Neural progenitor cell (in vitro differentiated cells): ENCODE measurements around the gene SMPD2. TPM values are rescaled to one million over a fixed set of nuclear protein-coding genes. Genes with fewer than 3 reads are reported as not detected.

ENCODE experiments used
- DNase-seq: peaks from one replicate; pipeline ENCODE4 v3.0.0-alpha.2; 2016; ENCODE audit warnings: low spot score
- H2AFZ ChIP-seq: fragments of 200-600 bp; sonication (generic); replicated peaks from 2 replicates; pipeline ENCODE4 v1.6.1; 2016; ENCODE audit warnings: antibody characterized with exemption
- H3F3A ChIP-seq: fragments of 200-600 bp; sonication (generic); 2 replicates; pipeline ENCODE4 v1.6.1; 2016; ENCODE audit warnings: antibody characterized with exemption, low read depth
- H3K27ac ChIP-seq: fragments of 200-600 bp; sonication (generic); 2 replicates; pipeline ENCODE4 v1.5.1; 2016; ENCODE audit warnings: mild to moderate bottlenecking
- H3K27me3 ChIP-seq: fragments of 200-600 bp; sonication (generic); 2 replicates; pipeline ENCODE4 v1.6.1; 2016; ENCODE audit warnings: mild to moderate bottlenecking, moderate library complexity
- H3K36me3 ChIP-seq: fragments of 200-600 bp; sonication (generic); 2 replicates; pipeline ENCODE4 v1.5.1; 2016
- H3K4me1 ChIP-seq: fragments of 200-600 bp; sonication (generic); 2 replicates; pipeline ENCODE4 v1.6.1; 2016; ENCODE audit warnings: mixed run types
- H3K4me2 ChIP-seq: fragments of 200-600 bp; sonication (generic); 2 replicates; pipeline ENCODE4 v1.6.1; 2016
- H3K4me3 ChIP-seq: fragments of 200-600 bp; sonication (generic); 2 replicates; pipeline ENCODE4 v1.5.1; 2016
- H3K79me2 ChIP-seq: fragments of 200-600 bp; sonication (generic); 2 replicates; pipeline ENCODE4 v1.6.1; 2016; ENCODE audit warnings: low read depth
- H3K9ac ChIP-seq: fragments of 200-600 bp; sonication (generic); 2 replicates; pipeline ENCODE4 v1.6.1; 2016
- H3K9me3 ChIP-seq: fragments of 200-600 bp; sonication (generic); 2 replicates; pipeline ENCODE4 v1.5.1; 2016; ENCODE audit warnings: low read depth
- H4K20me1 ChIP-seq: fragments of 200-600 bp; sonication (generic); 2 replicates; pipeline ENCODE4 v1.6.1; 2016; ENCODE audit warnings: low read depth
- H3K27ac Mint-ChIP-seq: 3 replicates; pipeline ENCODE4 v1.8.0; 2021; ENCODE audit warnings: mixed read lengths
- H3K27me3 Mint-ChIP-seq: 2 replicates; pipeline ENCODE4 v1.8.0; 2022; ENCODE audit warnings: low read depth, mild to moderate bottlenecking, inconsistent platforms, moderate library complexity, mixed read lengths; ENCODE audit not compliant: insufficient read depth
- H3K36me3 Mint-ChIP-seq: 3 replicates; pipeline ENCODE4 v1.8.0; 2021; ENCODE audit warnings: mixed read lengths
- H3K4me1 Mint-ChIP-seq: 3 replicates; pipeline ENCODE4 v1.8.0; 2021; ENCODE audit warnings: mixed read lengths
- H3K4me3 Mint-ChIP-seq: 3 replicates; pipeline ENCODE4 v1.8.0; 2021; ENCODE audit warnings: mild to moderate bottlenecking, moderate library complexity, mixed read lengths
- H3K9me3 Mint-ChIP-seq: 3 replicates; pipeline ENCODE4 v1.8.0; 2020; ENCODE audit warnings: mixed read lengths
- CTCF ChIP-seq: fragments of 200-600 bp; sonication (generic); IDR thresholded peaks from 2 replicates; pipeline ENCODE4 v1.5.1; 2017; ENCODE audit warnings: antibody characterized with exemption, mild to moderate bottlenecking
- EZH2 ChIP-seq: fragments of 200-600 bp; sonication (generic); IDR thresholded peaks from 2 replicates; pipeline ENCODE4 v1.6.1; 2017; ENCODE audit warnings: antibody characterized with exemption, mild to moderate bottlenecking, moderate library complexity
- EZH2phosphoT487 ChIP-seq: fragments of 200-600 bp; sonication (generic); IDR thresholded peaks from 2 replicates; pipeline ENCODE4 v1.6.1; 2017; ENCODE audit warnings: antibody characterized with exemption
- total RNA-seq: library from RNA; depleted of rRNA; stranded (reverse); fragments of >200 nt; gene quantifications from 2 replicates; pipeline ENCODE4 v1.2.3, GENCODE V29; 2015; ENCODE audit warnings: low replicate concordance

Gene SMPD2
- total RNA-seq, 1 donor from 2014 or later = 10.3 TPM

DNA sequence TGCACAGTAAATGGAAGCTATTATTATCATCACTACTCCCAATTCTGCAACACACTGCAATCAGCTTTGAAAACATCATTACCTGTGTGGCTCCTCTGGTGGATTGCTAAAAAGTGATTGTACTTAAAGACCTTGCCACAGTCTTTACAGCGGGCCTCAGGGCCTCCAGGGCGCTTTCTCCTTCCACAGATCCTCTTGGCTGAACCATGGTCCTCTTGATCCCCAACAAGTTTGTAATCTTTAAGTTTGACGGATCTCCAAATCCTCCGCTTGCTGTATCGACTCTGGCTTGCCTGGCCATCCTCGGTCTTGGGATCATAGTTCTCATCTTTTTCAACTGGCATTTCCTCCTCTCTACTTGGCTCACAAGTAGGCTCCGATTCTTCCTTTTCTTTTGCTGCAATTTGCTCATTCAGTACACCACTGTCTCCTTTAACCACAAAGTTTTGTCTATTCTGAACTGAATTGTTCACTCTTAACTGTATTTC is 40.5 kb downstream of the SMPD2 start:
- Histone ChIP-seq H3K27ac (no peak overlapping the region), H3K36me3 (peaks cover 4% of the 10 kb centered on the region), H3K4me2 (peak overlapping the region; percentile 99), H3K27me3 (peaks cover 17% of the 10 kb centered on the region), H3K4me1 (peaks cover 52% of the 10 kb centered on the region), H2AFZ (no peak overlapping the region), H3K9ac (no peak overlapping the region), H3K79me2 (peaks cover 69% of the 10 kb centered on the region), H3F3A (peaks cover 26% of the 10 kb centered on the region), H3K4me3 (peak overlapping the region; percentile 29), H3K9me3 (no peaks in the 10 kb centered on the region), H4K20me1 (peaks cover 4% of the 10 kb centered on the region)
- H3K36me3 Mint-ChIP-seq = peaks cover 35% of the 10 kb centered on the region
- no peak for DNase-seq
- peaks cover 14% of the 10 kb centered on the region for H3K27me3 Mint-ChIP-seq
- no peak for TF ChIP-seq CTCF
- no peak for TF ChIP-seq EZH2phosphoT487
- TF ChIP-seq EZH2 = no peak
- H3K9me3 Mint-ChIP-seq = no peaks in the 10 kb centered on the region
- H3K4me1 Mint-ChIP-seq = peaks cover 41% of the 10 kb centered on the region
- peak overlapping the region; percentile 12 for H3K4me3 Mint-ChIP-seq
- H3K27ac Mint-ChIP-seq = no peak overlapping the region

GRCh38 chr6:109482905-109483734 is 42.6 kb downstream of the SMPD2 start, which contains the start of gene ZBTB24:
TSS of gene ZBTB24 (minus strand) at chr6:109483219. CDS start at chr6:109482026, 1,193 bp downstream.
- H2AFZ ChIP-seq = peak within 1 kb of the TSS; percentile 86
- peaks cover 49% of the 10 kb centered on the region for H3K79me2 ChIP-seq
- H3K9ac ChIP-seq = peak within 1 kb of the TSS; percentile 65
- no peaks in the 10 kb centered on the region for H3K36me3 ChIP-seq
- H3F3A ChIP-seq = peaks cover 18% of the 10 kb centered on the region
- H3K27ac ChIP-seq = peak within 1 kb of the TSS; percentile 23
- H3K27me3 Mint-ChIP-seq = peaks cover 16% of the 10 kb centered on the region
- no peaks in the 10 kb centered on the region for H3K9me3 ChIP-seq
- H3K27ac Mint-ChIP-seq = no peak within 1 kb of the TSS
- peak within 1 kb of the TSS; percentile 90 for H3K4me3 Mint-ChIP-seq
- no peaks in the 10 kb centered on the region for H4K20me1 ChIP-seq
- peaks cover 27% of the 10 kb centered on the region for H3K36me3 Mint-ChIP-seq
- peak within 1 kb of the TSS; percentile 98 for H3K4me3 ChIP-seq
- peak; percentile 97 for DNase-seq
- TF ChIP-seq EZH2 (no peak), EZH2phosphoT487 (no peak), CTCF (peak; percentile 4)
- peak within 1 kb of the TSS; percentile 99 for H3K4me2 ChIP-seq
- H3K4me1 Mint-ChIP-seq = peaks cover 34% of the 10 kb centered on the region
- no peaks in the 10 kb centered on the region for H3K9me3 Mint-ChIP-seq
- H3K27me3 ChIP-seq = peaks cover 17% of the 10 kb centered on the region
- peaks cover 39% of the 10 kb centered on the region for H3K4me1 ChIP-seq

DNA sequence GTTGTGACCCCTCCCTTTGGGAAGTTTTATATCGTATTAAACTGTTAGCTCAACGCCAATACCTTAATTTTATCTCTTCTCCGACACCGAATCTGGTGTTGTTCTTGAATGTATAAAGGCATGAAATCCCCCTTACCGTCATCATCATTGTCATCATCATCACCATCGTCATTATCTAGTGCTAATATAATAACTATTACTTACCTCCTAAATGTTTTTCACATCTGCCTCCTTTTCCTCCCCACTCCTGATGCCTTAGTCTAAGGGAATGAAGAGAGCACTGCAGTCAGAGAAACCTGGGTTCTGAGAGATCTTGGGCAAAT is 43.2 kb downstream of the SMPD2 start:
- H3K4me2 ChIP-seq = peak overlapping the region; percentile 80
- H3K9ac ChIP-seq = no peak overlapping the region
- H3K27ac ChIP-seq = no peak overlapping the region
- no peak for DNase-seq
- H3K79me2 ChIP-seq = peaks cover 43% of the 10 kb centered on the region
- peak overlapping the region; percentile 63 for H2AFZ ChIP-seq
- no peak overlapping the region for H3K27ac Mint-ChIP-seq
- H3K4me1 ChIP-seq = peaks cover 33% of the 10 kb centered on the region
- H3K4me1 Mint-ChIP-seq = peaks cover 29% of the 10 kb centered on the region
- peak overlapping the region; percentile 49 for H3K4me3 ChIP-seq
- no peaks in the 10 kb centered on the region for H3K36me3 ChIP-seq
- H3K36me3 Mint-ChIP-seq = peaks cover 25% of the 10 kb centered on the region
- H3F3A ChIP-seq = peaks cover 12% of the 10 kb centered on the region
- H4K20me1 ChIP-seq = no peaks in the 10 kb centered on the region
- no peaks in the 10 kb centered on the region for H3K9me3 ChIP-seq
- H3K9me3 Mint-ChIP-seq = no peaks in the 10 kb centered on the region
- TF ChIP-seq CTCF = no peak
- no peak for TF ChIP-seq EZH2
- no peak for TF ChIP-seq EZH2phosphoT487
- H3K27me3 ChIP-seq = peaks cover 17% of the 10 kb centered on the region
- H3K4me3 Mint-ChIP-seq = peak overlapping the region; percentile 83
- H3K27me3 Mint-ChIP-seq = peaks cover 16% of the 10 kb centered on the region
